T-helper 2 cell treated with Interferon-gamma antibody and Interleukin-4, amounts not matched to agents 100 ng/mL and 5 ng/mL, for 36 hours (primary cell): ENCODE results near the gene LCN1. TPM values are rescaled to one million over a fixed set of nuclear protein-coding genes. Genes with fewer than 3 reads are reported as not detected.
"Not testable (repeated sequence)": the region's sequence is repeated elsewhere in the genome, so short reads cannot be mapped to it uniquely, and the experiment has no call there.

Source experiments
- intact Hi-C: fragments of 100-400 bp; cut with micrococcal nuclease; formaldehyde crosslinking; loops from one replicate; pipeline ENCODE4 v1.15.1; 2023
- total RNA-seq: library from RNA; stranded (reverse); gene quantifications from 2 replicates; pipeline ENCODE4 v1.2.3, GENCODE V29; 2022

Gene LCN1
- total RNA-seq, 1 donor from 2014 or later, result not detected

DNA sequence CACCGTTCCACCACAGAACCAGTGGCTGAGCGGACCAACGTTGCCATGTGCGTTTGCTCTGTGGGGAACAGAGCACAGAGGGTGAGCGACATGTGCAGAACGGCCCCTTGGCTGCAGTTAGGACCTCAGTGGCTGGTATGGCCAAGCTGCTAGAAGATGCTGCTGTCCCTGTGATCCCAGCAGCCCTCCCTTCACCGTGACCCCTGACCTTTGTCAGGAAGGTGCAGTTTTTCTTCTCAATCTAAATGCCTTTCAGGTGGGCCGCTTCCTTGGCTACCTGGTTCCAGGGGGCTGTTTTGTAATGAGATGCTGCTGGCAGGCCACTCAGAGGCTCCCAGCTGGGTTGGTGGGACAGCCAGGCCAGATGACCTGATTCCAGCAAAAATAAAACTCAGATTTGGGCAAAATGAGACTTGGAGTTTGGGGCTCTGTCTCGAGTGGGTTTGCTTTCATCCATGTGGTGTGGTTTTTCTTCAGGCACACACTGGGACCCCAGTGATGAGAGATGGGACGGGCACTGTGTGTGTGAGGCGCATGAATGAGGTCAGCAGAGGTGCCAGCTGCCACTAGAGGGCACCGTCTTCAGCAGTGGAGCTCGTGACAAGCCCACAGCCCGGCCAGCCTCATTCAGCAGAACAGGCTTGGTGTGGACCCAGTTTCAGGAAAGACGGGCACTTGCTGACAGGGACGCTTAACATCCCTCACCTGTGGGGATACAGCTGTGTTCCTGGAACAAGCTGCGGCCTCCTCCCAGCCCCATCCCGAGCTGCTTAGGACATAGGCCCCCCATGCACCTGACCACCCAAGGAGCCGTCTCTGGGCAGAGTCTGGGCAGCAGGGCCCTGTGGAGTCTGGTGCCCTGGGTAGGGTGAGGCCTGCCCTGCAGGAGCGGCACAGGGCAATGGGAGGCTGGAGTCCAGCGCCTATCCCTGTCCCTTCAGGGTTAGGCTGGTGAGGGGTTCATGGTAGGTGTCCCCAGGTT is 16.7 kb upstream of the LCN1 start:
- intact Hi-C loops, result loop anchor here (5.0 kb wide), 1 partner anchor 1437 kb away; the partner anchor contains the start of gene BRD3

DNA sequence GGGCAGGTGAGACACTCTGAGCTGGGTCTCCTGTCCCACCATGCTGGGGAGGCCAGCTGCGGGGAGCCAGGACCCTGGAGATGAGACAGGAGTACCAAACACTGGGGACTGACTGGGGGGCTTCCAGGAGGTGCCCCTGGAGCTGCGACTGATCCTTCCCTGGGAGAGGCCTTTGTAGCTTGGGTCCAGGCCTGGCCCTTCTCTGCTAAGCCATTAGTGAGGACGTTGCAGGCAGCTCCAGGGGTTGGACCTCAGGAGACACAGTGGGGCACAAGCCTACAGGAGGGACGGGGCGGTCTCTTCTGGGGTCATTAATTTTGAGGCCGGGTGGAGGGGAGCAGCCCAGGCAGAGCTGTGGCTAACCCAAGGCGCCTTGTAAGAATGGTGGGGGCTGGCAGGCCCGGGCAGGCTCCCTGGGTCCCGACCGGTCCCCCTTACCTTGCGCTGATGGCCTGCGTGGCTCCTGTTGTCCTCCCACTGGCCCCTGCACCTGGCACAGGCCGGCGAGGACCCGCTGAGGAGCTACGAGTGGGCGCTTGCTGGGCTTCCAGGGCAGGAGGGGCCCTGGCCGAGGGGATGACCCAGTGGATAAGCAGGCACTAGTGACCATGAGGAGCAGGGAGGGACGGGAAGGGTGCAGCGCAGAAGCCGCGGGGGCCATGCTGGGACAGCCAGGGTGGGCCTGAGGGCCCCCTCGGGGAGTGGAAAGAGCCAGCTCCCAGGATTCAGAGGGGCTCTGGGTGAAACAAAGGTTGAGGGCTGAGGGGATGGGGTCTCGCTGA is 15.6 kb upstream of the LCN1 start:
- intact Hi-C loops, result no loop called here

DNA sequence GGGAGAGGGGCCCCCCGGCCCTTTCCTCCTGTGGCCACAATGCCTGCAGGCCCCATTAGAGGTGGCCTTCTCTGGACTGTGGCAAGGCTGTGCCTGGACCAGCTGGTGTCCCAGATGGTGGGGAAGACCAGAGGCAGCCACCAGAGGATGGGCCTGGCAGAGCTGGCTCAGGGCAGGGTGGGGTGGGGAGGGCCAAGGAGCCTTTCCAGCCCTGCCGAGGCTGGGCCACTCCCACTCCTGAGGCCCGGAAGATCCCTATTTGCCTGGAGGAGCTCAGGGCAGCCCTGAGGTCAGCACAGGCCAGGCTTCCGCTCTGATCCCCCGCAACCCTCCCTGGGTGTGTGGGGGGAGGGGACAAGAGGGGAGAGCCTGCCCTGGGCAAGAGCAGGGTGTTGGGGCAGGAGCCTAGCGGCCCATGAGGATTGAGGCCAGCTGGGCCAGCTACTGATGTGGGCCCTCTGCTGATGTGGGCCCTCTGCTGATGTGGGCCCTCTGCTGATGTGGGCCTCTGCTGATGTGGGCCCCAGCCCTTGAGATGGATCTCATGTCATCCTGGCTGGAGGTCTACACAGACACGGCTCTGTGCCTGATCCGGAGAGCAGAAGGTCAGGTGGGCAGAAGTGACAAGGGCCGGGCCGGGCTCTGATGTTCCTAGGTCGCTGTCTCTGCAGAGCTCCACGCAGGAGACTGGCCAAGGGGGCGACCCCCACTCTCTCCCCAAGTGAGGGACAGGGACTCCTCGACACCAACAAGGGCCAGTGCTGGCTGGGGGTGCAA is 14.7 kb upstream of the LCN1 start:
- intact Hi-C loops, result no loop called here

DNA sequence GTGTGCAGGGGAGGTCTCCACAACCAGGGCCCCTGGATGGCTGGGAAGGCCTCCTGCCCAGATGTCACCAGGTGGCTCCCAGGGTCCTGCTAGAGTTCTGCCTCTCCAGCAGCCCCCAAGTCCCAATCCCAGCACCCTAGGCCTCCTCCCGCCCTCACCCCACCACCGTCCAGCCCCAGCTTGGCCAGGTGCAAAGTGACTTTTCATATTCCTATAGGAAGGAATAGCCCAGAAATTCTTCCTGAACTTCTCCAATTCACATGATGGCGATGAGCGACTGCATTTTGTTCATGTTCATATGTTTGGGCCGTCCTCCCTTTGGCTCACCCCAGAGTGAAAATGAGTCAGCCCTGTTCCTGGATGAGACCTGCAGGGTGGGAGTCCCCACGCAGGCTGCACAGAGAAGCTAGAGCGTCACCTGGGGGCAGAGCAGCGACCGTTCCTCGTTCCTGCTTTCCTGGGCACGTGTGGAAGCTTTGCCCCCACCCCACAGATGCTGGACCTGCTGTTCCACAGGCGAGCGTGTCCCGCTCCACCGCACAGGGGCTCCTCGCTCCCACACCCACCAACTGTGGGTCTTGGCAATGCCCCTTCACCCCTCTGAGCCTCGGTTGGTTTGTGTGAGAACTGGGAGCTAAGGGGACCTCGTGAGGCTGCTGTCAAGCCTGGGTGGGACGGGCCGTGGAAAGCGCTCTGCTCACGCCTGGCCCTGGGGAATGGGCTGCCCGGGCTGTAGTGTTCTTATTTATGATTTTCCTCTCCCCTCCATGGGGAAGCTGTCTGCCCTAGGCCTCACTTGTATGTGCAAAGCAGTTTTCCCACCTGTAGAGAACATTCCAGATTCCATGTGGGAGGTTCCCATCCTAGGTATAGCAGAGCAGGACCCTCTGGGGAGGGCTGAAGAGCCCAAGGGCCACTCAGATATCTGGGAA is 13.9 kb upstream of the LCN1 start:
- intact Hi-C loops, result no loop called here

GRCh38 chr9:135508211-135508820 is 12.9 kb upstream of the LCN1 start:
- intact Hi-C loops, result no loop called here

DNA sequence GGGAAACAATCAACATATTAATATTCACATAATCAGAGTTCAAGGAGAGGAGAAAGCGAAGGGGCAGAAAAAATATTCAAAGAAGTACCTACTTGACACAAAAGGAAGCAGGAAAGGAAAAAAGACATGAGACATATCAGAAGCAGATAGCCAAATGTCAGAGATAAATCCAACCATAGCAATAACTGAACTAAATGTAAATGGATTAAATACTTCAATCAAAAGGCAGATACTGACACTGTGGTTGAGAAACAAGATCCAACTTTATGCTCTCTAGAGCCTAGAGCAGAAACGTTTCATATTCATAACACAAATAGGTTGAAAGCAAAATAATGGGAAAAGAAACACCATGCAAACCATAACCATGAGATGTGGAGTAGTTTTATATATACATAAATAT is 11.8 kb upstream of the LCN1 start:
- intact Hi-C loops, result no loop called here

DNA sequence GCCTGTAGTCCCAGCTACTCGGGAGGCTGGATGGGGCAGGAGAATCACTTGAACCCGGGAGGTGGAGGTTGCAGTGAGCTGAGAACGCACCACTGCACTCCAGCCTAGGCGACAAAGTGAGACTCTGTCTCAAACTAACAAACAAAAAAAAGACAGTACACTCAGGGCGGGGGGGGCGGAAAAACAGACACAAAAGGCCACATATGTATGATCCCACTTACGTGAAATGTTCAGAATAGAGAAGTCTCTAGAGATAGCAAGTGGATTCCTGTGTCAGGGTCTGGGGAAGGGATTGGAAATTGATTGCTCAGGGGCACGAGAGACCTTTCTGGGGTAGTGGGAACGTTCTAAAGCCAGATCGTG is 9.0 kb upstream of the LCN1 start:
- intact Hi-C loops, result no loop called here

DNA sequence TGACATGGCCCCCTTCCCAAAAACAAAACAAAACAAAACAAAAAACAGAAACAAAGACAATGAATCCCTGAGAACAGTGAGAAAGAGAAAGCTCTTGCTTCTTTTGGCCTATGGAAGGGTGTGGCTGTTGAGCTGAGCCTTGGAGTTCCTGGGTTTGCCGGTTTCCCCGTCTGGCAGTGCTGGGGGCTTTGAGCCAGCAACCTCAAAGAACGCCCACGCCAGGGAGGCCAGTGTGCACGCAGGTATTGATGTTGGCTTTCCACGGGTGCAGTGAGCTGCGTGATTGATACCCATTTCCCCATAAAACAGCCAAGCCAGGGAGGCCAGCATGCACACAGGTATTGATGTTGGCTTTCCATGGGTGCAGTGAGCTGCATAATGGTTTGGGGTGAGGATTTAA is 8.3 kb upstream of the LCN1 start:
- intact Hi-C loops, result no loop called here

- intact Hi-C loops, result no loop called here
These were observed 7.8 kb upstream of the LCN1 start for GRCh38 chr9:135513351-135513846.

GRCh38 chr9:135513906-135514305 is 7.3 kb upstream of the LCN1 start:
- intact Hi-C loops, result not testable (repeated sequence)

DNA sequence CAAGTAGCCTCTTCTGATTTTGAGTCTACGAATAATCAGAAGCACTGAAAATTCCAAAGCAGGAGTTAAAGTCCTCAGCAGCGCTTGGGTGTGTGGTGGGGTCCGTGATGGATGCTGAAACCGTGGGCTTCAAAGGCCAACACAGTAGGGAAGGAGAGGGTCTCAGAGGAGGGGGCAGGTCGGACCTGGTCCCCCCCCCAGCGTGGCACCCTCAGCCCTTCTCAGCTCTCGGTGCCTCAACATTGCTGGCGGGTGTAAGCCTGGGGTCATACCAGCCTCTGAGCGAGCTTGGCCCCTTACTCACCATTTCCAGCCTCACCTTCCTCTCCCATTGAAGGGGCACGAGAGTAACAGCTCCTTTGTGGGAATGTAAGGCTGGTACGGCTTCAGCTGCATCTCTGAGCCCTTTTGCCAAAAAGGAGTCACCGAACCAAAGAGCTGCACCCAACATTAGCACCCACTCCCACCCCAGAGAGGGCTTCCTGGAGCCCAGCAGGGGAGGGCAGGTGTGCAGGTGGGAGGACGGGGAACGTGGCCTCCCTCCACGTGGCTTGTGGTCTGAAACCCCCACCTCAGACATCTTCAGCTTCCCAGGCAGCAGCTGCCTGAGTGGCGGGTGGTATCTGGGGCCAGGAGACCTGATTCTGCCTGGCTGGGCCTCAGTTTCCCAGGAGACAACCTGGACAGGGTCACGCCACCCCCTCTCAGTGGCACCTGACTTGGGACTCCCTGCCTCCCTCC is 6.7 kb upstream of the LCN1 start:
- intact Hi-C loops, result no loop called here

- intact Hi-C loops, result no loop called here
These were observed 5.9 kb upstream of the LCN1 start for GRCh38 chr9:135515083-135515951.

DNA sequence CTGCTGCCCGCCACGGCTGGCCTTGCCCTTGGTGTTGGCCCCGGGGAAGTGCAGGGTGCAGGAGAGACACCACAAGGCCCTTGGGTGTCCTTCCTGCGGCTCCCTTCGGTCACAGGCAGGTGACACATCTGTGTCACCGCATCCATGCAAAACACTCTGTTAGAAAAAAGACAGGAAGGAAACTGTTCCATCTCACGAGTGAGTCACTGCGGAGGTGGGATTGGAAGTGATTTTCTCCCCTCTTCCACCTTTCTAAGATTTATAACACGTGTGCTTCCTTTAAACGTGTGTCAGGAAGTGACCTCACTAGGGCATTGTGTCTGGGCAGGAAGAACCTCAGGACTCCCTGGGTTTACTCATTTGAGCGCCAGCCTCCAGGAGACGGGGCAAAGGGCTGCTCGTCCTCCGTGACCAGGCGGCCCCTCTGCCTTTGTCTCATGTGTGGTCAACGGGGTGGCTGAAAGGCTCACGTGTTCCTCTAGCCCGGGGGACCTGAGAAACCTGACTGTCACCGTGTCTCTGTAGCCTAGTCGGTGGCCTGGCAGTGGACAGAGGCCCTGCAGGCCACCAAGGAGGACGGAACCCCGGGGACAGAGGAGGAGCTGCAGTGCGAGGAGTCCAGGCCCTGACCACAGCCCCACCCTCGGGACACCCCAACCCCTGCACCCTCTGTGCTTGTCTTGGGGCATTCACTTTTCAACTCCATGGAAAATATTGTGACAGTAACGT is 4.9 kb upstream of the LCN1 start:
- intact Hi-C loops, result no loop called here

- intact Hi-C loops, result no loop called here
These were observed 3.8 kb upstream of the LCN1 start for GRCh38 chr9:135517407-135517822.

DNA sequence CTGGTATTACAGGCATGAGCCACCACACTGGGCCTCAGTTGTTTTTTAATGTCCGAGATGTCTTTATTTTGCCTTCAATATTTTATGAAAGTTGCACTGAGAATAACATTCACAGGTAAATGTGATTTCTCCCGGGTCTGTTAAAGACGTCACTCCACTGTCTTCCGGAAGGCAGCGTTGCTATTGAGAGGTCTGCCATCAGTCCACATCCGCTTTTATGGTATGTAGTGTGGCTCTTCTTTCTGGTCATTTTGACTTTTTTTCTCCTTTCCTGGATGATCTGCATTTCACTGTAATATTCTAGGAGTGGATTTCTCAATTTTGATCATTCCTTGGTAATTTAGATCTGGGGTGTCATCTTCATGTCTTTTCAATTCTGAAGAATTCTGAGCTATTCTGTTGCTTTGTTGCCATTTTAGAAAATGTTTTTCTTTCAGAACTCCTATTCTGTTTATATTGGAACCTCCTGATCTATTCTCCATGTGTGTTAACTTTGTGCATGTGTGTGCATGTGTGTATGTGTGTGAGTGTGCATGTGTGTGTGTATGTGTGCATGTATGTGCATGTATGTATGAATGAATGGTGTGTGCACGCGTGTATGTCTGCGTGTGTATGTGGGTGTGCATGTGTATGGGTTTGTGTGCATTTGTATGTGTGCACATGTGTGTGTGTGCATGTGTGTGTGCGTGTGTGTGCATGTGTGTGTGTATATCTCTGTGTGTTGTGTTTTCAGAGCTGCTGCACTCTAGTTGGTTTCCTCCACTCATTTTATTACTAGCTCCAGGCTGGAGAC is 1.9 kb upstream of the LCN1 start:
- intact Hi-C loops, result no loop called here

- intact Hi-C loops, result no loop called here
These were observed 412 bp downstream of the LCN1 start for GRCh38 chr9:135521608-135522095.
